ENCODE results near the gene JAK3.

Gene JAK3

DNA sequence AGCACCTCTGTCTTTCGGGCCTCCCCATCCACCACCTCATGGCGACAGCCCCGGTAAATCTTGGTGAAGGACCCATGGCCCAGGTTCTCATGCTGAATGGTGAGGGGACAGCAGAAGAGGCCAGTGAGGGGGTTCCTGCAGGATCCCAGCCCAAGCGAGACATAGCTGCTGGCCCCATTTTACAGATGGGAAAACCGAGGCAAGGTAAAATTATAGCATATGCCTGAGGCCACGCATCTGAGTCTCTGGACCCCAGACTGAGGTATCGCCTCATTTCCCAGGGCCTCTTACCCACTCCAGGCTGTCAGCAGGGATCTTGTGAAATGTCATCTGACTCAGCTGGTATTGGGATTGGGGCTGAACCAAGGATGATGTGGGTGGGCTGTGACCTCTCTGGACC, 9.8 kb downstream of the JAK3 start:
- DNase-seq = no peak

DNA sequence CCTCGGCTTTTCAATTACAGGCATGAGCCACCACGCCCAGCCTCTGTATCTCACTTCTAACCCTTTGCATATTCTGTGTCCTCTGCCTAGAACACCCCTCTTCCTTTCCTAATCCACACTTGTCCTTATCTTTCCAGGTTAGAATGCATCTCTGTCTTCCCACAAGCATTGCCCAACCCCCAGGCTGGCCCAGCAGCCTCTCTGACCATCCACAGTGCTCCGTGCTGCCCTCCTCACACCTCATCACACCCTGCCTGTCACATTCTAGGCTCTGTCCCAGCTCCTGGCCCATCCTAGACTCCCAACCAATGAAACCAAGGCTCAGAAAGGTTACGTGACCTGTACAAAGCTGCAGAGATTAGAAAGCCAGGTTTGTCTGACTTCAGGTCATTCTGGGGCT, 11.3 kb downstream of the JAK3 start:
- no peak for DNase-seq

DNA sequence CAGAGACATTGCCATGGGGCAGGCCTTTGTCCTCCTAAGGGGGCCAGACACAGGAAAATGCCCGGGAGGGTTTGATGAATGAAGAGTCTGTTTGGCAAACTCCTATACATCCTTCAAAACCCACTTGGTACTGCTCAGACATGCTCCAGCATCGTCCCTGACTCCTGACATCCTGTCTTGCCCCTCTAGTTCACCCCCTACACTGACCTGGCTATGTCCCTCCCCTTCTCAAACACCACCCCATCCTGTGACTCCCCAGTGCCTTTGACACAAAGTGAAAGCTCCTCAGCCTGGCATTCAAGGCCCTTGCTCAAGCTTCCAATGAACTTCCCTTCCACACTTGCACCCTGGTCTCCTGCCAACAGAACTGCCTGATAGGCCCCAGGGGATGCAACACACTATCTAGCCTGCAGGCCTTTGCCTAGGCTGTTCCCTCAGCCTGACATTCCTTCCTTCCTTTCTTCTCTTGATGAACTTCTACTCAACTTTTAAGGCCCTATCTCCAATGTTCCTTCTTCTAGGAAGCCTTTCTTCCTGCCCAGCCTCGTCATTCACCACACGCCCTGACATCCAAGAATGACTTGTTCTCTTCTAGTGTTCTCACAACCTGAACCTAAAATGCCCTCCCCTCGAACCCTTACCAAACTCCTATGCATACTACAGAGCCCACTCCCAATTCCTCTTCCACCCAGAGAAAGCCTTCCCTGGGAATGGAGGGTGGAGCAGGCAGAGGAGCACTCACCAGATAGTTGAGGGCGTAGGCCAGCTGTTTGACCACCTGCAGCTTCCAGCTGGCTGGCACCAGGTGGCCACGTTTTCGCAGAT, 12.4 kb downstream of the JAK3 start:
- DNase-seq = no peak

DNA sequence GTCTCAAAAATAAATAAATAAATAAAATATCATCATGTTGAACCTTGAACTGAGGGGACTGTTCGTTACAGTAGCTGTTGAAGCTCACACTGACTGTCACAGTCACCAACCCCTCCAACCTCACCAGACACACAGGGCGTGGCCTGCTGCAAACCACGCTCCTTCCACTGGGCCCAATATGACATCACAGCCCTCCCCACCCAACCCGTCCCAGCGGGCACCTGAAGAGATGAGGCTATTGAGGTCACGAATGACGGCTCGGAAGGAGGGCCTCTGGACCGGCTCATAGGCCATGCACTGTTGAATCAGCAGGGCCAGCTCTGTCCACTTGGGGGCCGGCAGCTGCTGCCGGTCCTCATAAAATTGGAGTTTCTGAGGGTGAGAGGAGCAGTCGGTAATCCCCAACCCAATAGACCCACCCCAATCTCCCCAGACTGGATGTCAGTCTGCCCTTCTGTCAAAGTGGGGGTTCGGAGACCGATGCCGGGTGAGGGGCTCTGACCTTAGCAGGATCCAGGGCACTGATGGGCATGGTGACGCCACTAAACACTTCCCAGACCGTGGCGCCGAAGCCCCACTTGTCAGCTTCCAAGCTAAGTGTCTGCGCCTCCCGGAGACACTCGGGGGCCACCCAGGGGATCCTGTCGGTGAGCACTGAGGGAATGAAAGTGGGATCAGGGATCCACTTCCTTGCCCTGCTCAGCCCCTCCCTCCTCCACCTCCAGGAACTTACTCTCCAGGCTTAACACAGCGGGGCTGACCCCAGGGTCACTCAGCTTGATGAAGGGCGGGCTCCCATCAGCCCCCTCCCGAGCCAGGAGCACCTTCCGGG, 13.2 kb downstream of the JAK3 start:
- DNase-seq = no peak

DNA sequence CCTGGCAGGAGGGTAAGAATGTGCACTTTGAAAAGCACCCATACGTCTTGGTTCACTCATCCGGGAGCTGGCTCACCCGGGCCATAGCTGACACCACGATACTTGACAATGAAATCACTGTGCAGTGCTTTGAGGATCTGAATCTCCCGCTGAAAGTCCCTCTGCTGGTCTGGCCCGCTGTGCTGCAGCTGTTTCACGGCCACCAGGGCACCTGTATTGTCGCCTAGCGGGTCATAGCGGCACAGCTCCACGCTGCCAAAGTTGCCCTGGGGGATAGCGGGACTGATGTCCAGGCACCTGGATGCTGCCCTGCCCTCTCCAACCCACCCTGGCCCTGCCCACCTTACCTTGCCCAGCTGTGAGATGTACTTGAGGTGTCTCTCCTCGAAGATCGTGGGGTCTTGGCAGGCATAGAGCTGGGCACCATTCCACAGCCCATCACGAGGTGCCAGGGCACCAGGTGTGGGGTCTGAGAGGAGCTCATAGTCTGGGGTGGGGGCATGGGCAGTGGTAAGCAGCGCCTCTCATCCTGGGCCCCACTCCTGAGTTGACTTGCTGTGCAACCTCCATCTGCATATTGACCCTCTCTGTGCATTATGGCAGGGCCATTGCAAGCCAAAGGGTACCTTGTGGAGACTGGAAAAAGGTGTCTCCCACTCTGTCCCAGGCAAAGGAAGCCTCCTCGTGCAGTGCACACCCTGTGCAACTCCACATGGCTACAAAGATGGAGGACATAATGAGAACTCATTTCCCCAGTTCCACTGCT, 15.2 kb downstream of the JAK3 start:
- DNase-seq = no peak

DNA sequence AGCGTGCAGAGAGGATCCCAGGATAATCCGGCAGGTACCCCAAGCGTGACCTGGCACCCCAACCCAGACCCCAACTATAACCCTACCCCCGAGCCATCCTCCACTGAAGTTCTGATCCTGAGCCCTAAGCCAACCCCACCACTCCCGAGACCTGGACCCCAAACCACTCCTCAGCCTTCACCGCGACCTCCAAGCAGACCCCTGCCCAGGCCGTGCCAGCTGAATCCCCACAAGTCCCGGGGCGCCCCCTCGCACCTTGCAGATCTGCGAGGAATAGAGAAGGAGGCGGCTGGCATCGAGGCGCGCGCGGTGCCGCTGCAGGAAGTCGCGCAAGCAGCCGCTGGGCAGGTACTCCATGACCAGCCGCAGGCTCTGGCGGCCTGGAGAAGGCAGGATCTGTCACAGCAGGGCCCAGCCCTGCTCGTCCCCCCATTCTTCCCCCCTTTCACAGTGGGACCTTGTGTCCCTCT, 16.3 kb downstream of the JAK3 start:
- DNase-seq = no peak

DNA sequence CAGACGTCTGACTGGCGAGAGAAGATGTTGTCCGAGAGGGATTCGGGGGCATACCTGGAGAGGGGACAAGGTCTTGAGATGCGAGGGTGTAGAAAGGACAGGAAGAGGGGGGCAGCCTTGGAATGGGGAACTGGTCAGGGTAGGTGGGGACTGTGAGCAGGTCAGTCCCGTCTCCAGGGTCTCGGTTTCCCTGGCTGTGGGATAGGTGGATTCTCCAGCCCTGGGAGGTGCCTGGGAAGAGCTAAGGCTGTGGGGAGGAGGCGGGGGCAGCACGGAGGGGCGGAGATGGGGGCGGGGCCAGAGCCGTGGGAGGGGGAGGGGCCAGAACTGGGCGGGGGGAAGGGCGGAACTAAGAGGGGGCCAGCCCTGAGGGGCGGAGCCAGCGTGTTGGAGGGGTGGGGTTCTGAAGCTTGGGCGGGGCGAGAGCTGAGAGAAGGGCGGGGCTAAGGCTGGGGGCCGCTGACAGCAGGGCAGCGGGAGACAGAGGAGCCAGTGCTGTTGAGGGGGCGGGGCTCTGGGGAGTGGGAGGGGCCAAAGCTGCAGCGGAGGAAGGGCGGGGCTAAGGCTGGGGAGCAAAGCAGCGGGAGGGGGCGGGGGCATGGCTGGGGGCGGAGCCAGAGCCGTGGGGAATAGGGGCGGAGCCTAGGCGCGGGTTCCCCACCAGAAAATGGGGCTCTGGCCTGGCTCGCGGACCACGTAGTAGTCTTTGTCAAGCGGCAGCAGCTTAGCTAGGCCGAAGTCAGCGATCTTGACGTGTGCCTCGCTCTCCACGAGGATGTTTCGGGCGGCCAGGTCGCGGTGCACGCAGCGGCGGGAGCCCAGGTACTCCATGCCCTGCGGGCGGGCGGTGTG, 17.0 kb downstream of the JAK3 start:
- DNase-seq = peak; percentile 59

DNA sequence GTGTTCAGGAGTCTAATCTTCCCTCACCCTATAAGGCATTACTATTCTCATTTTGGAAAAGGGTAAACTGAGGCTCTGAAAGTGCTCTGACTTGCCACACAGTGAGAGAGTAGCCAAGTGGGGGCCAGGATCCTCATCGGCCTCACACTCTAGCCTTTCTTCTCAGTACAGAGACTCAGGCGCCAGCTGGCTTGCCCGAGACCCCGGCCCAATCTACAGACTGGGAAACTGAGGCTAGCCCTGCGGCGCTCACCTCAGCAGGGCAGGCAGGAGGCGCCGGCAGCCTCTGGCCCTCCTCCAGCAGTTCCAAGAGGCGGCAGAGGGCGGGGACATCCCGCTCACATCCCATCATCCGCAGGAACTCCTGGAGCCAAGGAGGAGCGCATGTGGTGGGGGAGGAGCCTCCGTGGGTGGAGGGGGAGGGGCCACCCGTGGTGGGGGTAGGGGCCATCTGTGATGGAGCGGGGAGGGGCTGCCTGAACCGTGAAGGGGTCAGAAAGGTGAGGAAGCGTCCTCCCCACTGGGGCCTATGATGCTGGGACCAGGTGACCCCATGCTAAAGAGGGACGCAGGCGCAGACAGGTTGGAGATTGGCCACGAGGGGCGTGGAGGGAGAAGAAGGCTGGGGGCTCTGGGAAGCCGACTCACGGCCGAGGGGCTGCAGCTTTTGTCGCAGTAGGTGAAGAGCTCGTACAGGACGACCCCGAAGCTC, 17.8 kb downstream of the JAK3 start:
- no peak for DNase-seq

DNA sequence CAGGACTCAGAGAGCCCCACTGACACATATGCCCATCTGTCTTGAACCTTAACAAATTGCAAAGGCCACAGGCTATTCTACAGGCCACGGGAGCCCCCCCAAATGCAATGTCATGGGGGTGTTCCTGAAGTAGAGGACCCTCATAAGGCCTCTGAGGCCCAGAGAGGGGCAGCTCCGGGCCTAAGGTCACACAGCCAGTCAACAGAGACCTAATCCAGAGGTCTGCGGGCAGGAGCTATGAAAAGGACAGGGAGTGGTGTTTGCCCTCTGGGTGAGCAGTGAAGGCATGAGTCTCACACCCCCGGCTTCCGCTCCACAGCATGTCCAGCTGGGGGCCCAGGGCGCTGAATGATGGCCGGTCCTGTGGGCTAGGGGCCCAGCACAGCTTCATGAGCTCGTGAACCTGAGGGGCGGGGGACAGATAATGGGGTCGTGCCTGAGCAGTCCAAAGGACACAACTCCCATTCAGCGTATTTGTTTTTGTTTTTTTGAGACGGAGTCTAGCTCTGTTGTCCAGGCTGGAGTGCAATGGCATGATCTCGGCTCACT, 21.2 kb downstream of the JAK3 start:
- DNase-seq = no peak

DNA sequence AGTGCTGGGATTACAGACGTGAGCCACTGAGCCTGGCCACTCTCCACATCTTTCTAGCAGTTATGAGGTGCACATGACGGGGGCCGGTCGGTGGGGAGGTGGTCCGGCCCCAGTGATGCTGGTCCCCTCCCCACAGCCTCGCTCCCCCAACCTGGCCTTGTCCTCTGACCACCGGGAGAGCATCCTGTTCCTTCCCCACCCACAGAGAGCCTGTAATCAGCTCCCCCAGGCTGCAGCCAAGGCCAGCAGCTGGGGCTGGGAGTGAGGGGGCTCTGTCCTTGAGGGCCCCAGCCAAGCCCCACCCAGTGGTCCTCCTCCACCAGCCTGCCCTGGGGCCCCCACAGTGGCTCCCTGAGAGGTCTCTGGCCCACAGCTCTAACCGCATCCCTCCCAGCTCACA, 23.4 kb downstream of the JAK3 start:
- DNase-seq = no peak

DNA sequence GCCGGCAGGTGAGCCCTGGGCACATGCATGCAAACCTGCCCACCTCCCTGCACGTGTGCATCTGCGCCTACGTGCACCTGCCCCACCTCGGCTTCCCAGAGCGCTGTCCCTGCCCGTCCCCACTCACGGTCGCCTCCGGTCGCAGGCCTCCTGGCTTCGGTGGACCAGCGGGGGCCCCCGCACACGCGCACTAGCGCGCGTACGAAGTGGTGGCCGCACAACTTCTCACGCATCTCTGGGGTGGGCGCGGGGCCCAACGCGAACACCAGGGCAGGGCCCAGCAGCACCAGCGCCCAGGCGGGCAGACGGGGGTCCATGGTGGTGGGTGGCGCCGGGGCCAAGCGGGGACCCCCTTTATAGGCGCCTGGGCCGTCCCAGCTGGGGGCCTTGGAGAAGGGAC, 26.6 kb downstream of the JAK3 start, which contains the start of gene INSL3:
INSL3 (minus strand) TSS at position 330 of the 400 bp plus-strand sequence; CDS start at position 317, 13 bp downstream.
- no peak for DNase-seq

DNA sequence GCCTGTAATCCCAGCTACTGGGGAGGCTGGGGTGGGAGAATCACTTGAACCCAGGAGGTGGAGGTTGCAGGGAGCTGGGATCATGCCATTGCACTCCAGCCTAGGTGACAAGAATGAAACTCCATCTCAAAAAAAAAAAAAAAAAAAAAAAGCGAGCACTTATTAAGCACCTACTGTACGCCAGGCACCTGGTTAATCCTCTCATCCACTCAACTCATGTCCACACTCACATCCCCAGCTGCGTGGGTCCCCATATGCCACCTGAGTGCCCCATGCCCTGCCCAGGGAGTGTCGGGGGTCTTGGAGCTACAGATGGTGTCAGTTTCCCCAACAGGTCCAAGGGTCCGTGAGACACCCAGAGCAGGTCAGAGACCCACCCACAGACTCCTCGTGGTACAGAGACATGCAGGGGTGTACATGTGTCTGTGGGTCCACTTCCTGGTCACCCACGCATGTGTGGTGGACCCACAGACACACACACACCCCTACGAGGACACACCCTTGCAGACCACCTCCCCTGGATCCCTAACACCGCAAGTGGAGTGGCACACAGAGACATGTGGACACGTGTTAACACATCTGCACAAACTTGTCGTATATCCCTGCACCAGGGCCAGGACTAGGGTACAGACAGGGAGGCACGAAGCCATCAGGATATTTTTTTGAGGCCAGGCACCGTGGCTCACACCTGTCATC, 30.0 kb downstream of the JAK3 start:
- no peak for DNase-seq

DNA sequence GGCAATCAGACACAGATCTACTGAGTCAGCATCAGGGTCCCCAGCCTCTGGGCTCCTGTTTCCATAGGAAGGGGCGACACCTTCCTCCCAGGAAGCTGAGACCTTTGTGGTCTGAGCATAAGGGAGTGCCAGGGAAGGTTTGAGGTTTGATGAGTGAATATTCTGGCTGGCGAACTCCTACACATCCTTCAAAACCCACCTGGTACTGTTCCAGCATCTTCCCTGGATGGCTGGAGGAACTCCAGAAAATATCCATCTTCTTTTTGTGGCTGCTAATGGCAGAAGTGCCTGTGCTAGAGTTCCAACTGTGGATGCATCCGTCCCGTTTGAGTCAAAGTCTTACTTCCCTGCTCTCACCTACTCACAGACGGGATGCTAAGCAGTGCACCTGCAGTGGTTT, 35.7 kb downstream of the JAK3 start:
- no peak for DNase-seq

DNA sequence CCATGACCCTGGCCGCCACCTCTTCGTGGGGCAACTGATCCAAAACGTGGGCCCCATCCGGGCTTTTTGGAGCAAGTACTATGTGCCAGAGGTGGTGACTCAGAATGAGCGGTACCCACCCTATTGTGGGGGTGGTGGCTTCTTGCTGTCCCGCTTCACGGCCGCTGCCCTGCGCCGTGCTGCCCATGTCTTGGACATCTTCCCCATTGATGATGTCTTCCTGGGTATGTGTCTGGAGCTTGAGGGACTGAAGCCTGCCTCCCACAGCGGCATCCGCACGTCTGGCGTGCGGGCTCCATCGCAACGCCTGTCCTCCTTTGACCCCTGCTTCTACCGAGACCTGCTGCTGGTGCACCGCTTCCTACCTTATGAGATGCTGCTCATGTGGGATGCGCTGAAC, 36.1 kb downstream of the JAK3 start:
- no peak for DNase-seq

DNA sequence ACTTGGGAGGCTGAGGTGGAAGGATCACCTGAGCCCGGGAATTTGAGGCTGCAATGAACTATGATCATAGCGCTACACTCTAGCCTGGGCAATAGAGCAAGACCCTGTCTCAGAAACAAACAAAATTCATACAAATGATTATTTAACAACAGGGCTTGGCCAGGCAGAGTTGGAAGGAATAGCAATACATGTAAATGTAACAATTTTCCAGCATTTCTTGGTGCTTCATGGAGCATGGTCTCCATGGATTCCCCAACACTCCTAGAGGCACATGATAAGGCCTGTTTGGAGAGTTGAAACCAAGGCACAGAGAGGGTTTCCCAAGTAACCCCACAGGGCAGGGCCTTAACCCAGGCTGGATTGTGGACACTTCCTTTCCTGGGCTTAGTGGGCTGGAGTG, 36.7 kb downstream of the JAK3 start:
- DNase-seq = no peak

DNA sequence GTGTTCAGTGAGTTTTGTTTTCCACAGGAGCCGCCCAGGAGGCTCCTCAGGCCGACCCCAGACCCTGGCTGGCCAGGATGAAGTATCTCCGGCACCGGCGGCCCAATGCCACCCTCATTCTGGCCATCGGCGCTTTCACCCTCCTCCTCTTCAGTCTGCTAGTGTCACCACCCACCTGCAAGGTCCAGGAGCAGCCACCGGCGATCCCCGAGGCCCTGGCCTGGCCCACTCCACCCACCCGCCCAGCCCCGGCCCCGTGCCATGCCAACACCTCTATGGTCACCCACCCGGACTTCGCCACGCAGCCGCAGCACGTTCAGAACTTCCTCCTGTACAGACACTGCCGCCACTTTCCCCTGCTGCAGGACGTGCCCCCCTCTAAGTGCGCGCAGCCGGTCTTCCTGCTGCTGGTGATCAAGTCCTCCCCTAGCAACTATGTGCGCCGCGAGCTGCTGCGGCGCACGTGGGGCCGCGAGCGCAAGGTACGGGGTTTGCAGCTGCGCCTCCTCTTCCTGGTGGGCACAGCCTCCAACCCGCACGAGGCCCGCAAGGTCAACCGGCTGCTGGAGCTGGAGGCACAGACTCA, 40.0 kb downstream of the JAK3 start:
- DNase-seq = no peak

DNA sequence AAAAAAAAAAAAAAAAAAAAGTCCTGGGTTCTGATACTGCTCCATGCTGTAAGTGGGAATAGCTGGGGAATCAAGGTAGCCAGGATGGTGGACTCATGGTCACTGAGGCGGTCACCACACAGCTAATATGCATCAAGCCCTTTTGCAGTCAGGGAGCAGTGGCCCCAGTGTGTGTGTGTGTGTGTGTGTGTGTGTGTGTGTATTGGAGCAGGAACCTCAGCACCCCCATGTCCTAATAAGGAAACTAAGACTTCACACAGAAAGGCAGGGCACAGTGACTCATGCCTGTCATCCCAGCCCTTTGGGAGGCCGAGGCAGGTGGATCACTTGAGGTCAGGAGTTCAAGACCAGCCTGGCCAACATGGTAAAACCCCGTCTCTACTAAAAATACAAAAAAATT, 40.8 kb downstream of the JAK3 start:
- no peak for DNase-seq

DNA sequence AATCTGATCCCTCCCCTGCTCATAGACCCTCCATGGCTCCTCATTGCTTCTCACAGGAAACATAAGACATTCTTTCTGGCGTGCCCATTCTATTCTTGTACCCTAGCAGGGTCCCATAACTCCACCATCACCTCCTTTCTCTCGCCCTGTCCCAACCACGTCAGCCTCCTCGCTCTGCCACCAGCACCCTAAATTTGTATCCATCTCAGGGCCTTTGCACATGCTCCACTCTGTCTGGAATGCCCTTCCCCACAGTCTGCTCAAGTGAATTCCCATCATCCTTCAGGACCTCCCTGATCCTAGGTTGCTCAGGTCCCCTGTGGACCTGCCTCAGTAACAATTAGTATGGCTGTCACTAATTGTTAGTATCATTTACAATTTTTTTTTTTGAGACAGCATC, 42.4 kb downstream of the JAK3 start:
- no peak for DNase-seq

DNA sequence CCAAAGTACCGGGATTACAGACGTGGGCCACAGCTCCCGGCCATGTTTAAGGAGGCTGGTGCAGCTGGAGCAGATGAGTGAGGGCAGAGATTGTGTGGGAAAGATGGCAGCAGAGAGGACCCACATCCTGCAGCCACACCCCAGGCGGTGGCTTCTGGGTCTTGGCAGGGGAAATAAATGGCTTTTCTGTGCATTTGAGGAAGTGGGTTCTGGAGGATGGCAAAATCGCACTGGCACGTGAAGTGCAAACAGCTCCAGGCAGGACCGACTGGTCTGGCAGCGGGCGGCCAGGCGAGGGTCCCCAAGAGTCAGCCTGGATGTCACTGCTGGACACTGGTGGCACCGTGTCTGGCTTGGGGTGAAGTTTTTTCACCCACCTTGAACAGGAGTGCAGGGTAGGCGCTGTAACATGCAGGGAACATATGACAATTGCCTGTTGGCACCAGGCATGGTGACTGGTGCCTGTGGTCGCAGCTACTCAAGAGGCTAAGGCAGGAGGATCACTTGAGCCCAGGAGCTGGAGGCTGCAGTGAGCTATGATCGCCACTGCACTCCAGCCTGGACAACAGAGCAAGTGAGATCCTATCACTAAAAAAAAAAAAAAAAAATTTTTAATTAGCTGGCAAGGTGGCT, 44.4 kb downstream of the JAK3 start:
- no peak for DNase-seq

Measured in activated CD4-positive, CD25-positive, alpha-beta regulatory T cell treated with anti-CD3 and anti-CD28 coated beads, Interleukin-2, amount 50 U/mL, for 72 hours (primary cell).